ENCODE data around the gene PPIF. TPM values are rescaled to one million over a fixed set of nuclear protein-coding genes. Genes with fewer than 3 reads are reported as not detected.

PPIF gene
- total RNA-seq, 1 donor from 2014 or later = 29.7 TPM

DNA sequence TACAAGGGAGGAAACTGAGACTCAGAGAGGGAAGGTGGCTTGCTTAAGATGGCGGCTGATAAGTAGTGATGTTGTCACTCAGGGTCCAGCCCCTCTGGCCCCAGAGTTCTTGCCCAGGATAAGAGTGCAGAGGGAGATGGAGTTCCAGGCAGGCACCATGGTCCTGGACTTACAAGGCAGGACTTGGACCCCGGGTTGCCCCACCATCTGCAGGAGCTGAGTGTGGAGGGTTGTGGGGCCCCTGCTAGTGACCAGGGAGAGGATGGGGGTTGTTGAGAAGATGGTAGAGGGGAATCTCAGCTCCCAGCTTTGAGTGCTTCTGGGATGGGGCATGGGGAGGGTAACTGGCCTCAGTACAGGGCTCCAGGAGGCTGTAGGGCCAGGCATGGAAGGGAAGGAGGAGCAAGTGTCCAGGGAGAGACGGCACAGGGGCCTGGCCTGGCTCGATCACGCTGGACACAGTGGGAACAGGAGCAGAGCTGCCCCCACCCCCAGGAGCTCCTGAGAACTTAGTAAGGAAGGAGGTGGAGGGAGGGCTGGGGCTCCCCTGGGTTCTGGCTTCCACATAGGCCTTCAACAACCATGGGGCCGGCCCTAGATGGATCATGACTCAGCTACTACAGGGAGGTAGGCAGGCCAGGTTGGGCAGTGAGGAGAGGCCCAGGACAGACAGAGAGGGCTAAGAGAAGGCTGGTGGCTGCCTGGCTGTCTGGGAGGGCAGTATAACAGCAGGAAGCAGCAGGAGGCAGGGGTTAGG is 28.2 kb downstream of the PPIF start:
- DNase-seq = no peak

DNA sequence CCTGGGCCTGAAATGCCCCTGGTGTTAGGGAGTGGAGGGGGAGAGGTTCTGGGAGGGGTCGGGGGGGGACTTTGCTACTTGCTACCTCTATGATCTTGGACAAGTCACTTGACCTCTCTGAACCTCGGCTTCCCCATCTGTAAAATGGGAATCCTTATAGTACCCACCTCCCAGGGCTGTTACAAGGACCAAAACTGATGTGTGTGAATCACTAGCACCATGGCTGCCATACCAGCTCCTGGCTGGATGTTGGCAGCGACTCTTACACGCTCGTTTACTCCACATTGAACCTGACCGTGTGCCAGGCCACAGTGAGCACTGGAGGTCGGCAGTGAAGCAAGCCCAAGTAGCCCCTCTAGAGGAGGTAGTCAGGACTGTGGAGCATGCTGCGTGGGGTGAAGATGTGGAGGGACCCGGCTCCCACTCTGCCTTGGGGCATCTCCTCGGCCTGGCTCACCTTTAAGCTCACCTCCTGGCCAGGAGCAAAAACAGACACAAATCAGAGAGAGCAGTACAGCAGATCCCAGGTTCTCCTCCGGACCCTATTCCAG is 28.9 kb downstream of the PPIF start:
- DNase-seq = no peak

GRCh38 chr10:79376751-79377556 is 29.7 kb downstream of the PPIF start:
- no peak for DNase-seq

DNA sequence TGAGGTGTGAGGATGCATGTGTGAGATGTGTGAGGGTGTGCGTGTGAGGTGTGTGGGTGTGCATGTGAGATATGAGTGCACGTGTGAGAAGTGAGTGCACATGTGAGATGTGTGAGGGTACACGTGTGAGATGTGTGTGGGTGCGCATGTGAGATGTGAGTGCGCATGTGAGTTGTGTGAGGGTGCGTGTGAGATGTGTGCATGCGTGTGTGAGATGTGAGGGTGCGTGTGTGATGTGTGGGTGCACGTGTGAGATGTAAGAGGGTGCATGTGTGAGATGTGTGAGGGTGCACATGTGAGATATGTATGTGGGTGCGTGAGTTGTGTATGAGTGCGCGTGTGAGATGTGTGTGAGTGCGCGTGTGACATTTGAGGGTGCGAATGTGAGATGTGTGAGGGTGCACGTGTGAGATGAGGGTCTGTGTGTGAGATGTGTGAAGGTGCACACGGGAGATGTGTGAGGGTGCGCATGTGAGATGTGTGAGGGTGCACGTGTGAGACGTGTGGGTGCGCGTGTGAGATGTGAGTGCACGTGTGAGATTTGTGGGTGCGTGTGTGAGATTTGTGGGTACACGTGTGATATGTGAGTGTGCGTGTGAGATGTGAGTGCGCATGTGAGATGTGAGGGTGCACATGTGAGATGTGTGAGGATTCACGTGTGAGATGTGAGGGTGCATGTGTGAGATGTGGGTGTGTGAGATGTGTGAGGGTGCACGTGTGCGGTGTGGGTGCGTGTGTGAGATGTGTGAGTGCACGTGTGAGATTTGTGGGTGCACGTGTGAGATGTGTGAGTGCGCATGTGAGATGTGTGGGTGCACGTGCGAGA is 30.5 kb downstream of the PPIF start:
- DNase-seq = no peak

- DNase-seq = no peak
Measured at GRCh38 chr10:79378383-79378646, 31.0 kb downstream of the PPIF start.

DNA sequence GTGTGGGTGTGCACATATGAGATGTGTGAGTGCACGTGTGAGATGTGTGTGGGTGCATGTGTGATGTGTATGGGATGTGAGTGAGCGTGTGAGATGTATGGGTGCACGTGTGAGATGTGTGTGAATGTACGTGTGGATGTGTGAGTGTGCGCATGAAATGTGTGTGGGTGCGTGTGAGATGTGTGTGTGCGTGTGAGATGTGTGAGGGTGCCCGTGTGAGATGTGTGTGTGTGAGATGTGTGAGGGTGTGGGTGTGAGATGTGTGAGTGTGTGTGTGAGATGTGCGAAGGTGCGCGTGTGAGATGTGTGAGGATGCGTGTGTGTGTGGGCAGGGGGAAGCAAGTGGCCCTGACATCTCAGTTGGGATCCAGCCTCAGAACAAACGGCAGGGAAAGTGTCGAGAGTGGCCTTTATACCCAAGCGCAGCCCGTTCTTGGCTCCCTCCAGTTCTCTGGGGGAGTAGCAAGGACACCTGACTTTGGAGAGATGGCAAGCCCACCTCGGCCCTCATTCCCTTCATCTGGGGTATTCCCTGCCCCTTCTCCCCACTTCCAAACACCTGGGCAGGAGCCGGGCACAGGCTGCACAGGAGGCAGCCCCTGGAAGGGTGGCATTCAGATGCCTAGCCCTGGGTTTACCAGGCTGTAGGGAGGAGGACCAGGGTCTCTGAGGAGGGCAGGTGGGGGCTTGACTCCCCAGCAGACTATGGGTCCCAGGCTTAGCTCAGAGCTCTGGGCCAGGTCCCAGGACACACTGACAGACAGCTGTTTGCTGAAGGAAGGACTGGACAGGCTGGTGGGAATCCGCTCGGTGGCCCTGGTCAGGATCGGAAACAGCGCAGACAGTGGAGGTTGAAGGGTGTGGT is 31.6 kb downstream of the PPIF start:
- DNase-seq = no peak

DNA sequence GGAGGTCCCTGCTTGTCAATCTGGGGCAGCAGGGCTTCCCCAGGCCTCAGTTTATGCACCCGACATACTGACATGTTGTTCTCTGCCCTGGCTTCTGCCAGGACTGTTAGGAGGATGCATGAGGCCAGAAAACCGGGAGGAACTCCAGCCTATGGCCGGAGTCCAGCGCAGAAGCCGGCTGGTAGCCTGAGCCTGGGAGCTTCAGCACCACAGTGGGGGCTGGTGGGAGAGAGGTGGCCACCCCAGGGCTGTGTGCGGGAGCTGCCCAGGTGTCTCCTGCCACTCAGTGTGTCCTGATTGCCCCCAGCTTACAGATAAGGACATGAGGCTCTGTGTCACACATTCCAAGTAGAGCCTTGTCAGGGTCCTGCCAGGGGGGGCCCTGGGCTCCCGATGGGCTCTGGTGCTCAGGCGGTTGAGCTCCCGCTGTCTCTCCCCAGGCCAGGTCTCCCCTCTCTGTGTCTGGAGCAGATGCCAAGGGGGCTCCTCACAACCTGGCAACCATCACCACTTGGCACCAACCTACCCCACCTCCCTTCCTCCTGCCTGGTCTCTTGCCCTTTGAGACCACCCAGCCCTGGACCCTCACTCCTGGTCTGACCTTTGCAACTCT is 32.3 kb downstream of the PPIF start:
- no peak for DNase-seq

GRCh38 chr10:79380125-79380945 is 33.1 kb downstream of the PPIF start:
- DNase-seq = peak; percentile 37

GRCh38 chr10:79380946-79381721 is 33.9 kb downstream of the PPIF start:
- DNase-seq = no peak

- DNase-seq = peak; percentile 63
Measured at GRCh38 chr10:79381804-79382221, 34.5 kb downstream of the PPIF start.

DNA sequence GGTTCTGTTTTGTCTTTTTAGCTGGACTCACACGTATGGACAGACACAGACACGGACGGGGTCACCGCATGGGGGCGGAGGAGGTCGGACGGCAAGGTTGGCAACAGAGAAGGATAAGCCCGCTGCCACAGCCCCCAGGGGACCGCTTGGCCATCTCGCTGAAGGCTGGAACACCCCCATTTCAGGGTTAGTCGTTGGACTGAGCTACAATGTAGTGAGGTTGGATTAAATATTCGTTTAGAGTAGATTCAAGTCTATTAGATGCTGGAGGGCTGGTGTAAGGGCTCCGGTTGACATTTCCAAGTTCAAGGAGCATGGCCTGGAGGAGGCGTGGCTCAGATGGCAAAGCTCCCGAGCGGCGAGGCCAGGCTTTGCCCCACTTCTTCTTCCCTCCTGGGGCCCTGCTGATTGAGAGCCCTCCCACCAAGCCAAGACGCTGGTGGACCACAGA is 35.2 kb downstream of the PPIF start:
- no peak for DNase-seq

- DNase-seq = no peak
Measured at GRCh38 chr10:79383974-79384606, 36.8 kb downstream of the PPIF start.

DNA sequence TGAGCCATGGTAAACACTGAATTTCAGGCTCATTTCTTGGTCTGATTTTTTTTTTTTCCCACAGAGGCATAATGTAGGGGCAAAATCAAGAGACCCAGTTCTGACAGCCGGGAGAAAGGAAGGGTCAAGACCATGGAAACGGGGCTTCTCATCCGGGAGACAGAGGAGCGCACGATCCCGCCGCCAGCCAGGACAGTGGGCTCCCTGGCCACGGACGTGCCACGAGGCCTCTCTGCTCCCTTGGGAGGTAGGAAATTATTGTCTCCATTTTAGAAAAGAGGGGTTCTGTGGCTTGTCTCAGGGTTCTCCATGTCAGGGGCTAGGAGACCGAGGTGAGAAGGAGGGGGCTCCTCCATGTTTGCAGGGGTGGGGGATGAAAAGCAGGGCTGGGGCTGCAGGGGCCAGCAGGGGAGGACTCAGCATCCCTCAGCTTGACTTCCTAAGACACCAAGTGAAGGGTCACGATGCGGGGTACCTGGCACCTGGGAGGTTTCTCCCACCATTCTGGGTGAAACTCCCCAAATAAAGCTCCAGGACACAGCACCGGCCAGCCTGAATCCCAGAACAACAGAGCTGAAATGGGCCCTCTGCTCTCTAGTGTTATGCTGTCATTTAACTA is 37.6 kb downstream of the PPIF start:
- no peak for DNase-seq

DNA sequence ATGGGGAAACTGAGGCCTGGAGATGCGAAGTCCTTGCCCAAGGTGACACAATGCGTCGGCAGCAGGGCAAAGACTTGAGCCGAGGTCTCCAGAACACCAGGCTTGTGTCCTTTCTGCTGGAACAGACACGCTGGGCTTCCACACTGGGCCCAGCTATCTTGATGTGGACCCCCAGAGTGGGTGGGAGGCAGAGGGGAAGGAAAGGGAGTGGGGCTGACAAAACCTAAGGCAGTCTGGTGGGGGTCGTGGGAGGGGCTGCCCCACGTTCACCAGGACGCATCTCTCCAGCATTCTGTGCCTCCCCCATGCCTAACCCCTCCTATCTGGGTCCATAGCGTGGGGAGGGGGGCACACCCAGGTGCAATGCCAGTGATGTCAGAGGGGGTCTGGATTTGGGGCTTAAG is 38.1 kb downstream of the PPIF start:
- DNase-seq = no peak

DNA sequence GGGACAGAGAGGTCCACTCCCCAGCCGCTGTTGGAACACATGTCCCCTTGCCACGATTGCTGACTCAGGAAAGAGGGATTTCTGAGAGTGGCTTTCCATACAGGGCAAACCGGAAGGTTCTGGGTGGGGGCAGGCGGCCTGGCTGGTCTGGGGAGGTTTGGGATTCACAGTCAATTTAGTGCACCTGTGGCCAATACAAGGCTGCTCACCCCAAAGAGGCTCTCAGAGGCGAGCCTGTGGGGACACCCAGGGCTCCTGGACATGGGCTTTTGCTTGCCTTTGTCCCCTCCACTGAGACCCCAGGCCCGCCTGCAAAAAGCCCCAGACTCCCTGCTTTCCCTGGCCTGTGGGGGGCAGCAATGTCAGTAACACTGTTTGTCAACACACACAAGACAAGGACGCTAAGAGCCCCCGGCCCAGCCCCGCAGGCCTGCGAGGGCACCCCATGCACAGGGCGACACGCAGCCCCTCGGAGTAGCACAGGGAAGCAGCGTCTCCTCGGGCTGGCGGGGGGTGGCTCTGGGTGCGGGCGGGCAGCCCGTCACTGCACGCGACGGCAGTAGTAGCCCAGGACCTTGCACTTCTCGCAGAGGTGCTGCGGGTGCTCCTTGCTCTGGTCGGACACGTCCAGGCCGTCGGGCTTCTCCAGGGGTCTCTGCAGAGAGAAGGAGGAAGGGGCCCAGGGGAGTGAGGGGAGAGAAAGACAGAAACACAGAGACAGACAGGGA is 38.7 kb downstream of the PPIF start:
- no peak for DNase-seq

GRCh38 chr10:79386637-79387465 is 39.6 kb downstream of the PPIF start:
- no peak for DNase-seq

DNA sequence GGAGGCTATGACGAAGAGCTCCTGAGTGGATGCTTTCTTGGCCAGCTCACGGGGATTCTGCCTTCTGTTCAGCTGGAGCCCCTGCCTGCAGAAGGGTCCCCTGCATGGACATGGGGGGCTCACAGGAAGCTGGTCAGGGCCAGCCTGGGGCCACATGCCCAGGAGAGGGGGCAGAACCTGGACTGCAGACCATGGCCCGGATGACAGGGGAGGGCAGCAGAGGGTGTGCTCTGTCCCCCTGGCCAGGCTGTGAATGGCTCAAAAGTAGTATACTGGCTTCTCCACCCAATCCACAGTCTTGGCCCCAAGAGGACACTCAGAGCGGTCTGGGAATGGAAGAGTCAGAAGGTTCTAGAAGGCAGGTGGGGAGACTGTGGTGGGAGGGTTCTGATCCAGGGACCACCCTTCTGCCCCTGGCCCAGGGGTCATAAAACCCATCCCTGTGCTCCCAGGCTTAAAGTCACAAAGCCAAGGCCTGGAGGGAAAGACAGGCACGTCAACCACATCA is 40.3 kb downstream of the PPIF start:
- no peak for DNase-seq

All from skin of body (tissue), 2 donors.